Measurements from ENCODE around the gene CAMK4. TPM values are rescaled to one million over a fixed set of nuclear protein-coding genes. Genes with fewer than 3 reads are reported as not detected.

Gene CAMK4
- total RNA-seq, 1 donor = 1.3 TPM

DNA sequence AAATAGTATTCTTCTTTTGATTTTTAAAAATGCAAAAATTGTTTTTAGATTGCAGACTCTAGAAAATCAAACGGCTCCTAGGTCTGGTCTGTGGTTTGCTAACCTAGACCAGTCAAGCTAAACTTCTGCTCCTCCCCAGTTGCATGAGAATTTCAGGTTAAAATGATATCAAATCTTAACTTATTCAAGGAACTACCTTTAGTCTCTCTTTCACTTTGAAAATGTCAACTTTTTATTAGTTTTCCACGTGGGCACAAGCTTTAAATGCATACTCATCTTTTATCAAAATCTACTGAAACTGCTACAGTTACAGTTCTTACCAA, 8.8 kb downstream of the CAMK4 start:
- no peak overlapping the region for H3K4me3 ChIP-seq (ENCODE audit: low read depth, low read length)
- no peak for TF ChIP-seq CTCF (IDR thresholded peaks at IDR 0.05; ENCODE audit: insufficient read depth, low read depth, low read length)
- DNase-seq (ENCODE audit: low read depth) = no peak

DNA sequence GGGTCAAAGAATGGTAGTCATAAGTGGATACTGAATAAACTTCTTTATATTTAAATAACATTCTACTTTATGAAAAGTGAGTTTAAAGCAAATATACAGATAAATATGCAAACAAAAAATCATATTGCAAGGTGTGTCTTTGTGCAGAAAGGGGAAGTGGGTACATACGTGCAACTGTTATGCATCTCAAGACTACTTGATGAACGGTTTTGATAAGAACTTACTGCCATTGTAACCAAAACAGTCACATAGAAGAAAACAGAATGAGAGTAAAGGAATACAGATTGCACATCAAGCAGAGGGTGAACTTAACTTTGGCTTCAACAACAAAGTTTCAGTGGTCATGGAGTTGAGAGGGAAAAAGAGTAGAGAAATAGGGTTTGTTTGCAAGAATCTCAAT, 9.9 kb downstream of the CAMK4 start:
- no peak for TF ChIP-seq CTCF (IDR thresholded peaks at IDR 0.05; ENCODE audit: insufficient read depth, low read depth, low read length)
- no peak overlapping the region for H3K4me3 ChIP-seq (ENCODE audit: low read depth, low read length)
- no peak for DNase-seq (ENCODE audit: low read depth)

- no peak for DNase-seq (ENCODE audit: low read depth)
- TF ChIP-seq CTCF (IDR thresholded peaks at IDR 0.05; ENCODE audit: insufficient read depth, low read depth, low read length) = no peak
- no peak overlapping the region for H3K4me3 ChIP-seq (ENCODE audit: low read depth, low read length)
These were observed 11.5 kb downstream of the CAMK4 start for GRCh38 chr5:111235635-111236034.

DNA sequence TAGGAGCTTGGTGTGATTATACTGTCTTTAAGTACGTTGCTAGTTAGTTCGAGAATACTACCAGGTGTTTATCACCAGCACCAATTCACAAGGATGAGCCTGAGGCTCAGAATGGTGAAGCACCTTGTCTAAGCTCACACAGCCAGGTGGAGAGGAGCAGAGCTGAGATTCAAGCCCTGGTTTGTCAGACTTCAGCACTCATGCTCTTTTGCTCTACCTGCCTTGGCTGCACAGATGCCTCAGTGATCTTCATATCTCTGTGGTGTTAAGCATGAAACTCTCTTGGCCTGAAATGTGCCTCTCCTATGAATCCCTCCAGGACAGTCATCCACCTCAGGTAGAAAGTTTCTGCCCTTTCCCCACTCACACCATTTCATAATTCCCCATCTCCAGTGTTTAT, 12.2 kb downstream of the CAMK4 start:
- H3K4me3 ChIP-seq (ENCODE audit: low read depth, low read length) = no peak overlapping the region
- TF ChIP-seq CTCF (IDR thresholded peaks at IDR 0.05; ENCODE audit: insufficient read depth, low read depth, low read length) = no peak
- DNase-seq (ENCODE audit: low read depth) = no peak

- no peak for TF ChIP-seq CTCF (IDR thresholded peaks at IDR 0.05; ENCODE audit: insufficient read depth, low read depth, low read length)
- H3K4me3 ChIP-seq (ENCODE audit: low read depth, low read length) = no peak overlapping the region
- no peak for DNase-seq (ENCODE audit: low read depth)
These were observed 12.8 kb downstream of the CAMK4 start for GRCh38 chr5:111236995-111237394.

DNA sequence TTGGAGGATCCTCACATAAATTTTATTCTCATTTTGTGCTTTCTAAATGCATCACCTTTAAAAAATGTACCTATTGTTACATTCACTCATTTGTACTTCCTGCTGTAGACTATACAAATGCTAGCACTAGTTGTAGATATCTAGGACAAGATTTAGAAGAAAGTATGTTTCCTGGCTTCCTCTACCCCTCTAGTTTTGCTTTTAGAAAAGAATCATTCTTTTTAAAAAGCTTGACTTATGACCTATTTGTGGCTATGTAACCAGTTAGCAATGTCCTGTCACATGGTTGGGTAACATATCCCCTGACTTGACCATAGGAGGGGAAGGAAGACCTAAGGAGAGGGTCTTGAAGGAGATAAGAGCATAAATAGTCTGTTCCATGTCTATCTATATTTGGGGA, 13.3 kb downstream of the CAMK4 start:
- no peak overlapping the region for H3K4me3 ChIP-seq (ENCODE audit: low read depth, low read length)
- DNase-seq (ENCODE audit: low read depth) = no peak
- TF ChIP-seq CTCF (IDR thresholded peaks at IDR 0.05; ENCODE audit: insufficient read depth, low read depth, low read length) = no peak

- H3K4me3 ChIP-seq (ENCODE audit: low read depth, low read length) = no peak overlapping the region
- no peak for DNase-seq (ENCODE audit: low read depth)
- TF ChIP-seq CTCF (IDR thresholded peaks at IDR 0.05; ENCODE audit: insufficient read depth, low read depth, low read length) = no peak
These were observed 14.4 kb downstream of the CAMK4 start for GRCh38 chr5:111238431-111239225.

Measured in fibroblast of villous mesenchyme (primary cell).